Natural killer cell treated with Interleukin-12 subunit alpha and Interleukin-12 subunit beta and Interleukin-15 and Interleukin-18, amount 100 ng/mL, for 72 hours (primary cell): ENCODE data around the gene PLEK. TPM values are rescaled to one million over a fixed set of nuclear protein-coding genes. Genes with fewer than 3 reads are reported as not detected.

Experiments
- ATAC-seq, 2 donors: fragments of 150-1000 bp; cut with Tn5 transposase in 1 of 2; sonication (Bioruptor Pico), chemical (Tn5 transposase) in 1 of 2; 2 replicates each; pipeline ENCODE4 v1.10.0; 2021
- DNase-seq: peaks from one replicate; pipeline ENCODE4 v3.0.0; 2022; ENCODE audit warnings: low spot score
- H3K27ac Mint-ChIP-seq, 2 donors: 1 replicate in 1 of 2; 2 replicates in 1 of 2; pipeline ENCODE4 v1.8.0; 2022; ENCODE audit warnings: mixed read lengths in 2 of 2, mild to moderate bottlenecking in 1 of 2, moderate library complexity in 1 of 2
- H3K27me3 Mint-ChIP-seq, 2 donors: 1 replicate in 1 of 2; 2 replicates in 1 of 2; pipeline ENCODE4 v1.8.0; 2022; ENCODE audit warnings: mixed read lengths in 2 of 2
- H3K36me3 Mint-ChIP-seq: one replicate; pipeline ENCODE4 v1.8.0; 2022; ENCODE audit warnings: mixed read lengths
- H3K4me1 Mint-ChIP-seq, 2 donors: 1 replicate in 1 of 2; 2 replicates in 1 of 2; pipeline ENCODE4 v1.8.0; 2022; ENCODE audit warnings: low read depth in 2 of 2, mixed read lengths in 2 of 2, mild to moderate bottlenecking in 1 of 2
- H3K4me3 Mint-ChIP-seq: one replicate; pipeline ENCODE4 v1.8.0; 2022; ENCODE audit warnings: mixed read lengths
- H3K9me3 Mint-ChIP-seq: 2 replicates; pipeline ENCODE4 v1.8.0; 2022; ENCODE audit warnings: mixed read lengths
- total RNA-seq, 2 donors: library from RNA; stranded (reverse); gene quantifications; one replicate each; pipeline ENCODE4 v1.2.3, GENCODE V29; 2022

PLEK gene
- total RNA-seq, result 100 to 1,000 TPM; 209 to 569 TPM

GRCh38 chr2:68365087-68365486 is at the start of gene PLEK:
TSS of gene PLEK (plus strand) at chr2:68365282. CDS start at chr2:68365352, 70 bp downstream.
- ATAC-seq, result peak; percentile 85 to 87
- peak within 1 kb of the TSS; percentile 98 for H3K4me3 Mint-ChIP-seq
- peak; percentile 86 for DNase-seq

GRCh38 chr2:68316111-68316510 is 49.0 kb upstream of the PLEK start:
- no peak overlapping the region for H3K4me3 Mint-ChIP-seq
- ATAC-seq (no peak), DNase-seq (no peak)
- H3K9me3 Mint-ChIP-seq, result no peaks in the 10 kb centered on the region
- peaks cover 8 to 14% of the 10 kb centered on the region in 2 donors for H3K4me1 Mint-ChIP-seq
- H3K27me3 Mint-ChIP-seq, result peaks cover 21 to 48% of the 10 kb centered on the region in 2 donors
- no peaks in the 10 kb centered on the region for H3K36me3 Mint-ChIP-seq
- H3K27ac Mint-ChIP-seq, result no peak overlapping the region

More at GRCh38 chr2:68365087-68365486, at the start of gene PLEK:
- H3K27me3 Mint-ChIP-seq, result no peaks in the 10 kb centered on the region
- H3K4me1 Mint-ChIP-seq, result peaks cover 62 to 69% of the 10 kb centered on the region in 2 donors
- H3K9me3 Mint-ChIP-seq, result no peaks in the 10 kb centered on the region
- peak within 1 kb of the TSS; percentile 89 to 99 for H3K27ac Mint-ChIP-seq
- peaks cover 36% of the 10 kb centered on the region for H3K36me3 Mint-ChIP-seq

GRCh38 chr2:68317971-68318913 is 46.8 kb upstream of the PLEK start:
- no peak for DNase-seq
- no peak for ATAC-seq
- H3K4me1 Mint-ChIP-seq, result peaks cover 8 to 14% of the 10 kb centered on the region in 2 donors
- H3K27me3 Mint-ChIP-seq, result peaks cover 18 to 36% of the 10 kb centered on the region in 2 donors
- no peaks in the 10 kb centered on the region for H3K36me3 Mint-ChIP-seq
- peak overlapping the region; percentile 73 for H3K4me3 Mint-ChIP-seq
- no peaks in the 10 kb centered on the region for H3K9me3 Mint-ChIP-seq
- no peak overlapping the region for H3K27ac Mint-ChIP-seq

- peak overlapping the region; percentile 73 for H3K4me3 Mint-ChIP-seq
- no peak overlapping the region for H3K27ac Mint-ChIP-seq
- H3K36me3 Mint-ChIP-seq, result no peaks in the 10 kb centered on the region
- DNase-seq (no peak), ATAC-seq (peak; percentile 40 to 48)
- H3K27me3 Mint-ChIP-seq, result peaks cover 15 to 31% of the 10 kb centered on the region in 2 donors
- peaks cover 8 to 14% of the 10 kb centered on the region in 2 donors for H3K4me1 Mint-ChIP-seq
- H3K9me3 Mint-ChIP-seq, result no peaks in the 10 kb centered on the region
Observed at GRCh38 chr2:68318914-68319397, 46.1 kb upstream of the PLEK start.

GRCh38 chr2:68319398-68320117 is 45.5 kb upstream of the PLEK start, which contains the start of gene CNRIP1:
TSS of gene CNRIP1 (minus strand) at chr2:68319949. CDS start at chr2:68319400, 549 bp downstream.
- Mint-ChIP-seq H3K4me1 (peaks cover 8 to 14% of the 10 kb centered on the region in 2 donors), H3K36me3 (no peaks in the 10 kb centered on the region), H3K27me3 (peaks cover 15 to 25% of the 10 kb centered on the region in 2 donors), H3K4me3 (peak within 1 kb of the TSS; percentile 73), H3K9me3 (no peaks in the 10 kb centered on the region), H3K27ac (no peak within 1 kb of the TSS)
- DNase-seq, result no peak
- ATAC-seq, result peak; percentile 69 to 82

- no peaks in the 10 kb centered on the region for H3K36me3 Mint-ChIP-seq
Observed at GRCh38 chr2:68320118-68320641, 44.9 kb upstream of the PLEK start.

GRCh38 chr2:68325056-68325455 is 40.0 kb upstream of the PLEK start:
- DNase-seq, result no peak
- Mint-ChIP-seq H3K9me3 (no peaks in the 10 kb centered on the region), H3K27ac (no peak overlapping the region)

More at GRCh38 chr2:68320118-68320641, 44.9 kb upstream of the PLEK start:
- no peak for ATAC-seq
- Mint-ChIP-seq H3K4me1 (peaks cover 8 to 14% of the 10 kb centered on the region in 2 donors), H3K27ac (no peak overlapping the region), H3K27me3 (peaks cover 16 to 26% of the 10 kb centered on the region in 2 donors), H3K9me3 (no peaks in the 10 kb centered on the region), H3K4me3 (peak overlapping the region; percentile 73)
- DNase-seq, result no peak

GRCh38 chr2:68328901-68329300 is 36.2 kb upstream of the PLEK start:
- H3K27me3 Mint-ChIP-seq, result peaks cover 6 to 8% of the 10 kb centered on the region in 2 donors
- DNase-seq (no peak), ATAC-seq (no peak)
- no peak overlapping the region for H3K27ac Mint-ChIP-seq
- H3K36me3 Mint-ChIP-seq, result no peaks in the 10 kb centered on the region
- no peaks in the 10 kb centered on the region for H3K4me1 Mint-ChIP-seq
- no peak overlapping the region for H3K4me3 Mint-ChIP-seq
- H3K9me3 Mint-ChIP-seq, result no peaks in the 10 kb centered on the region

More at GRCh38 chr2:68325056-68325455, 40.0 kb upstream of the PLEK start:
- peaks cover 3 to 4% of the 10 kb centered on the region in 2 donors for H3K4me1 Mint-ChIP-seq
- H3K36me3 Mint-ChIP-seq, result no peaks in the 10 kb centered on the region
- H3K4me3 Mint-ChIP-seq, result no peak overlapping the region
- no peak for ATAC-seq
- H3K27me3 Mint-ChIP-seq, result peaks cover 11 to 12% of the 10 kb centered on the region in 2 donors

GRCh38 chr2:68330691-68331090 is 34.4 kb upstream of the PLEK start:
- Mint-ChIP-seq H3K36me3 (no peaks in the 10 kb centered on the region), H3K27ac (no peak overlapping the region), H3K4me1 (no peaks in the 10 kb centered on the region), H3K4me3 (no peak overlapping the region), H3K9me3 (no peaks in the 10 kb centered on the region), H3K27me3 (peaks cover 0 to 6% of the 10 kb centered on the region in 2 donors)
- no peak for DNase-seq
- ATAC-seq, result peak in 1 of 2 donors; percentile 59

GRCh38 chr2:68333009-68333408 is 32.1 kb upstream of the PLEK start:
- ATAC-seq (no peak), DNase-seq (no peak)
- Mint-ChIP-seq H3K9me3 (no peaks in the 10 kb centered on the region), H3K36me3 (no peaks in the 10 kb centered on the region), H3K27ac (no peak overlapping the region), H3K27me3 (peaks cover 0 to 6% of the 10 kb centered on the region in 2 donors), H3K4me1 (no peaks in the 10 kb centered on the region), H3K4me3 (no peak overlapping the region)

- Mint-ChIP-seq H3K9me3 (no peaks in the 10 kb centered on the region), H3K27ac (no peak overlapping the region), H3K4me3 (no peak overlapping the region), H3K36me3 (no peaks in the 10 kb centered on the region), H3K4me1 (no peaks in the 10 kb centered on the region), H3K27me3 (peaks cover 0 to 5% of the 10 kb centered on the region in 2 donors)
- no peak for DNase-seq
- ATAC-seq, result no peak
Observed at GRCh38 chr2:68333931-68334330, 31.2 kb upstream of the PLEK start.

GRCh38 chr2:68336192-68336591 is 28.9 kb upstream of the PLEK start:
- Mint-ChIP-seq H3K27me3 (peaks cover 3 to 10% of the 10 kb centered on the region in 2 donors), H3K4me3 (no peak overlapping the region), H3K36me3 (no peaks in the 10 kb centered on the region), H3K9me3 (no peaks in the 10 kb centered on the region), H3K27ac (no peak overlapping the region), H3K4me1 (no peaks in the 10 kb centered on the region)
- DNase-seq (no peak), ATAC-seq (no peak)
